ENCODE measurements around the gene PDE11A.
"Not testable (repeated sequence)": the region's sequence is repeated elsewhere in the genome, so short reads cannot be mapped to it uniquely, and the experiment has no call there.

PDE11A gene

GRCh38 chr2:178072383-178073301 lies at the start of gene PDE11A:
Gene PDE11A (minus strand): TSS chr2:178072777. CDS start chr2:178072437, 340 bp downstream.
- DNase-seq (ENCODE audit: low read depth), result peak; percentile 31

DNA sequence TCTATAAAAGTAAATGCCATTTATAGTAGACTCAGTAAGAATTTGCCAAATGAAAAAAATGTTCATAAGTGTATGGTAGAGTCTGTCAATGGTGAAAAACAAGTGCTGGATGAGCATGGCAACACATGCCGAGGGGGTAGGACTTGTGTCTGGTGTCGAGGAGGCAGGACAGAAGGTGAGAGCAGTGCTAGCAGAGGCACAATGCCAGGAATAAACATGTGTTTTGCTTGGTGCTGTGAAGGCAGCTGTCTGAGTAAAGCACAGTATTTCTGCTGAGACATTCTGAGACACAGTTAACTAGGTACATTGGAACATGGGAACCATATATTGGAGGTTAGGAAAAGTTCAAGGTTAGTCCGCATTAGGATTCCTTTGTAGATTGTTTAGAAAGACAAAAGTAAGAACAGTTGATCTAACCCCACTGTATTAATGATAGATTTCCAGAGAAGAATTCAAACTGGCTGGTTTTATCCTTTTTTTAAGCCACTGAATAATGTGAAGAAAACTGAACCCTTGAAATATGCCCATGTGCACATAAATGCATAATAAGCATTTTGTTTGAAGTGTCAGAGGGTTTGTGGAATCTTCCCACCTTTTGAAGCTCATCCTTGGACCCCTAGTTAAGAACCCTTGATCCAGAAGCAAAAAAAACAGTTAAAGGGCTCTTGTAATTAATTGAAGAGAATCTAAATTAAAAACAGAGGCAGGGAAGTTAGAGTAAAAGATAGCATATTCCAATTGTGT lies 46.8 kb upstream of the PDE11A start:
- DNase-seq (ENCODE audit: low read depth), result no peak

GRCh38 chr2:178117725-178118124 lies 45.1 kb upstream of the PDE11A start:
- DNase-seq (ENCODE audit: low read depth), result no peak

DNA sequence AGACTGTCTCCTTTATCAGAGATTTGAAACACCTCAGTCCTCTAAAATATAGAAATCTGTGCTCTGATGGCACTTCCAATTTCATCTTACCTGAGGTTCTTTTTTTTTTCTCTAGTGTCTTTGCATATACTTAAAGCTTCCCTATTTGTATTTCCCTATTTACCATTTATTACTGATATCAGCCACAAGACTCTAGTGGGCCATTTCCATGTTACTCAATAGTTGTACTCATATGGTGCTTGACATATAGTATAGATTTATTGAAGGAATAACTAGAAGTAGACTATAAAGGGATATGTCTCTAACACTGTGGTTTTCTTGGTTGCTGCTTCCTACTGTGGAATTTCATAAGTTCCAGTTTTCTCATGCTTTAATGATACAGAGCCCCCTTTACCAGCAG lies 42.7 kb upstream of the PDE11A start:
- DNase-seq (ENCODE audit: low read depth), result no peak

DNA sequence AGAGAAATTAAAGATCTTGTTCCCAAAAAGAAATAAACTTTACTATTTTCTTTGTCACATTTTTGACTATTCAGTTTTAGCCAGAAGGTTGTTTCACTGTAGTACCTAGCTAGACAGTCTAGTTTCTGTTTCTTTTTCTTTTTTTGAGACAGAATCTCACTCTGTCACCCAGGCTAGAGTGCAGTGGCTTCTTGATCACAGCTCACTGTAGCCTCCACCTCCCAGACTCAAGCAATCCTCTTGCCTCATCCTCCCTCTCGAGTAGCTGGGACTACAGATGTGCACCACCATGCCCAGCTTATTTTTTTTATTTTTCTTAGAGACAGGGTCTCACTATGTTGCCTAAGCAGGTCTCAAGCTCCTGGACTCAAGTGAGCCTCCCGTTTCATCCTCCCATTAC lies 41.9 kb upstream of the PDE11A start:
- no peak for DNase-seq (ENCODE audit: low read depth)

DNA sequence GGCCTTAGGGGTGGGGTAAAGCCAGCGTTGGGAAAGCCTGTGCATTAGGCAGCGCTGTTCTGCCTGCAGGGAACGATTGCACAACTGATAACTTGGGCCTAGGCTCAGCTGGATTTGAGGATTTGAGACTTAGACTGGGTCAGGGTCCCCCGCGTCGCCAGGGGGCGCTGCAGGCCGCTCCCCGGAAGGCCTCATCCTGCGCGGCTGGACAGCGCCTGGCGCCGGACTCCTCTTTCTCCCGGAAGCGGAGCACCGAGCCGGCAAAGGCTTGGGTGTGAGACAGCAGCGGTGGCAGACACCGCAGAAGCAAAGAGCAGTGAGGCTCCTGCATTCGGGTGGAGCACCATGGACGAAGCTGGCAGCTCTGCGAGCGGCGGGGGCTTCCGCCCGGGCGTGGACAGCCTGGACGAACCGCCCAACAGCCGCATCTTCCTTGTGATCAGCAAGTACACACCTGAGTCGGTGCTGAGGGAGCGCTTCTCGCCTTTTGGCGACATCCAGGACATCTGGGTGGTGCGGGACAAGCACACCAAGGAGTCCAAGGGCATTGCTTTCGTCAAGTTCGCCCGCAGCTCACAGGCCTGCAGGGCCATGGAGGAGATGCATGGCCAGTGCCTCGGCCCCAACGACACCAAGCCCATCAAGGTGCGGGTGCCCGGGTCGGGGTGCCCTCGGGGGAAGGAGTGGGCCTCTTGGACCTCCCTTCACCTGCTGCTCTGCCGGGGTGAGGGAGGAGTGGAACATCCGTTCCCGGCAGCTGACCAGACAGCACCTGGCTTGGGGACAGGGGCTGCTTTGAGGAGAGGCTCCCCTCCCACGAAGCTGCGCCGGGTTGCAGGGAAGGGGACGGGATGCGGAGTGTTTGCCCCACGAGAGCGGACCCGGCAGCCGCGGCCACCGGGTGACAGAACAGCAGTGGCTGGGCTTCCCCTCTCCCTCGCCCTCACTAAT lies 39.9 kb upstream of the PDE11A start, which contains the start of gene RBM45:
Gene RBM45, plus strand, starts transcription at position 236 of the 951 bp plus-strand sequence. Its CDS starts 110 bp downstream, at position 346.
- DNase-seq (ENCODE audit: low read depth), result peak; percentile 85

- no peak for DNase-seq (ENCODE audit: low read depth)
Observed at GRCh38 chr2:178111743-178112142, 39.2 kb upstream of the PDE11A start.

GRCh38 chr2:178110681-178111080 lies 38.1 kb upstream of the PDE11A start:
- no peak for DNase-seq (ENCODE audit: low read depth)

DNA sequence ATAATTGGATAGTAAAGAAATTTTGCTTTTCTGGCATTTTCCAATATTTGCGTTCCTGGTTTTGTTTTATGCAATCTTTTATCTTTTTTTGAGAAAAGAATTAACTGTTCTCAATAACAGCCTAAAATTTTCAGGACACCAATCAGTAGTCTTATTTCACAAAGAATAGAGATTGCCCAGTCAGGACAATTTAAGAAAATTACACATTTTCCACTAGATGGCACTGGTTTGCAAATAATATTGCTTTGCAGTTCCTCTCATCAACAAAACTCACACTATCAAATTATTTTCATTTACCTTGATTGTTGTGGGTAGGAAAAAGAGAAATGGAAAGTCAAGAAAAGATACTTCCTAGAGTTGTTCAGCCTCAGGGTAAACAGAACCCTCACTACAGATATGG lies 37.2 kb upstream of the PDE11A start:
- no peak for DNase-seq (ENCODE audit: low read depth)

- no peak for DNase-seq (ENCODE audit: low read depth)
Observed at GRCh38 chr2:178108176-178108575, 35.6 kb upstream of the PDE11A start.

GRCh38 chr2:178106053-178106452 lies 33.5 kb upstream of the PDE11A start:
- no peak for DNase-seq (ENCODE audit: low read depth)

GRCh38 chr2:178105566-178105965 lies 33.0 kb upstream of the PDE11A start:
- no peak for DNase-seq (ENCODE audit: low read depth)

DNA sequence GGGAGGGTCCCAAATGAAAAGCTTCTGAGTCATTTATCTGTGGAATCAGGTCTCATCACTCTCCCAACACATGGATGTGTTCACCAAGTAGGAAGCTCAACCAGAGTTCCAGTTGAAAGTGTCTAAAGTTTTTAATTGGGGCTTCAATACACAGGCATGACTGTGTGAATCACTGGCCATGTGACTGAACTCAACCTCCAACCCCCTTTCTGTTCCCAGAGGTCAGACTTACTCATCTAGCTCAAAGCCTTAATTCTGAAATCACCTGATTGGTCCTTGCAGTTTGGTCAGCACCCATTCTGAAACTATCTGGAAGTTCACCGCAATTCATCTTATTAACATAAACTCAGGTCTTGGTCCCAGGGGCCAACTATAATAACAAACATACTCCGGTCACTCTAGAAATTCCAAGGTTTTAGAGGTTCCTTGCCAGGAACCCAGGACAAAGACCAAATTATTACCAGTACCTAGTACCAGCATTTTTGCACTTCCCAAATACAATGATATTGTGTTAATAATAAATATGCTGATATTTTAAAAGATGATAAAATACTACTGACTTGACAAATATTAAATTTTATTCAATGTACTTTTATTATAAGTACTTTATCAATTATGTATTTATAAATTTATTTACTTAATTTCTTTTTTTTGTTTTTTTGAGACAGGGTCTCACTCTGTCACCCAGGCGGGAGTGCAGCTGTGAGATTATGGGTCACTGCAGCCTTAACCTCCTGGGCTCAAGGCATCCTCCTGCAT lies 28.9 kb upstream of the PDE11A start:
- DNase-seq (ENCODE audit: low read depth), result no peak

GRCh38 chr2:178093471-178093870 lies 20.9 kb upstream of the PDE11A start:
- DNase-seq (ENCODE audit: low read depth), result no peak

DNA sequence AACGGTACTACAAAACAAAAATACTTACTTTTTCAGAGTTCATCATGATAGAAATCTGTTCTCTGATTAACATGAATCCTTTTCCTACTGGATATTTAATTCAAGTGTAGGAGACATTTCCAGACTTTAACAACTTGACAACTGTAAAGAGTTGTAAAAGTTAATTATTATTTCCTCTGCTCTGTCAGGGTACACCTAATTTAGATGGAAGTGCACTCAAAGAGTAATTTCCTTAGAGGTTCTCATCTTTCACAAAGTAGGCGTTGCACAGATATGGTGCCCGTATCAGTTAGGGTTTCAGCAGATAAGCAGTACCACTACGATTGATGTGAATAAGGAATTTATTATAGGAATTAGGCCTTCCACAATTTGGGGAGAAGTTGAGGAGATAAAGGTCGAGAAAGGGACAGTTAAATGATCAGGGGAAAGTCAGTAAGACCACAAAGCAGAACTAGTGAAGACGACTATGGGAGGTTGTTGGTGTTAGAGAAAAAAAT lies 16.2 kb upstream of the PDE11A start:
- DNase-seq (ENCODE audit: low read depth), result no peak

GRCh38 chr2:178084273-178084672 lies 11.7 kb upstream of the PDE11A start:
- no peak for DNase-seq (ENCODE audit: low read depth)

DNA sequence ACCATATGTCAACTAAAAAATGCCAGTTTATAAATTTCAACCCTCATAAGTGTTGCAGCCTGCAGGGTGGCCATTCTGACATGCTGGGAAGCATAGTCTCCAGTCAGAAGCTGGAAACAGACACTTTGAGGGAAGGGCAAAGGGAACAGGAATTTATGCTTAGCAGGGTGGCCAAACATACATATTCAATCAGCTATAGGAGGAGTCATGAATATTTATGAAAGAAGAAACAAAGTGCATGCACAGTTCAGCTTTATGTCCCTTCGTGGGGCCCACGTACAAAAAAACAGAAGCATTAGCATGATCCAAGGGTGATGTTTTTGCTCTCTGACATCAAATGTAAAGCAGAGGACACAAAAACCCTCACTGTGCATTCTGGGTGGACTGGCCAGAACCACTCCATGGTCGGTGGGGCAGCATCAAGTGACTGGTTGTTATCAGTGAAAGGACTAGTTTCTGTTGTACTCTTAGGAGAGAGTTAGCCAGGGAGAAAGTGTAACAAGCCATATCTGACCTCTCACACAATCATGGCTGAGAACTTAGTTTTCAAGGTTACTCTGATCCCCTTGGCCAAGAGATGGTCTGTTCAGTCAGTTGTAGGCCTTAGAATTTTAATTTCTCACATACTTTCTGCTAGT lies 9.9 kb upstream of the PDE11A start:
- DNase-seq (ENCODE audit: low read depth), result no peak

- not testable (repeated sequence) for DNase-seq (ENCODE audit: low read depth)
Observed at GRCh38 chr2:178079279-178079678, 6.7 kb upstream of the PDE11A start.

DNA sequence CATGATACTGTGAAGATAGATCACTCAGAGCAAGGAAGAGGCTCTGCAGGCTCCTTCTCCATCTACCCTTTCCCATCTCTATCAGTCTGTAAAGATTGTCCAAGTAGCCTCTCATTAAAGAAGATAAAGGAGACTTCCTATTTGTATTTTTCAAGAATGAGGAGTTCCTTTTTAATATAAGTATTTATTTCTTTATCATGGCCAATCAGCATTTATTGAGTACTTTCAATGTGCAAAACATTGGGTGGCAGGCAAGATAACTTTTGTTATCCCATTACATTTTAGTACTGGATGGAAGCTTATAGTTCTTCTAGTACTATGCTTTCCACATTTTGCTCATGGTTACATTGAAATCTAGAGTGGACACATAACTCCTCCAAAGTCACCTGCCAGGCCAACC lies 3.6 kb upstream of the PDE11A start:
- no peak for DNase-seq (ENCODE audit: low read depth)

- DNase-seq (ENCODE audit: low read depth), result no peak
Observed at GRCh38 chr2:178075006-178075326, 2.4 kb upstream of the PDE11A start.

Measured in CMK (cell line).